Measurements from ENCODE around the gene UBE2L5.

The UBE2L5 gene

DNA sequence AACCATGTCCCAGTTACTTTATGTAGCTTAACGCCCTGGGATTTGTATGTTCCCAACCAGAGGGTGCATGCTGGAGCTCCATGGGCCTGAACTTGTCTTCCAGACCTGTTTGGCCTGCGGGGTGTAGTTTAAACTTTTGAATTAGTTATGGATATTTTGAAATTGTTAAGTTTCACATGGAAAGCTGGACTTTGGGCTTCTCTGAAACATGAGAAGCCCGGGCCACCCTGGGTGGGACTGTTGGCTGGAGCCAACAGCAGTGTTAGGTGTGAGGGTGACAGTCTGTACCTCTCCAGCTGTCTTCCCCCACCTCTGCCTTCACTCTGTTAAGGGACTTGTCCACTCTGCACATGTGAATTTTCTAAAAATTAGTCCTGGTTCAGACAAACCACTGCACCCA lies 1.6 kb downstream of the UBE2L5 start:
- Histone ChIP-seq H3K4me1 (ENCODE audit: insufficient read depth, low read length, severe bottlenecking) (peaks cover 52% of the 10 kb centered on the region), H2AFZ (ENCODE audit: low read length) (no peak overlapping the region), H3K27ac (ENCODE audit: low read depth, low read length, poor library complexity, severe bottlenecking) (peak overlapping the region; percentile 78), H3F3A (ENCODE audit: insufficient read depth, low read length) (0 out of 2 replicates have a peak, but pooled peaks cover 7% of the 10 kb centered on the region), H3K36me3 (ENCODE audit: insufficient read depth, low read length) (no peaks in the 10 kb centered on the region), H3K9me2 (ENCODE audit: low read depth, low read length) (no peaks in the 10 kb centered on the region), H3K9me3 (ENCODE audit: low read length) (no peaks in the 10 kb centered on the region), H3K4me2 (ENCODE audit: low read length) (peak overlapping the region; percentile 88), H4K20me1 (ENCODE audit: insufficient read depth, low read length) (no peaks in the 10 kb centered on the region), H3K79me2 (ENCODE audit: insufficient read depth, low read length) (0 out of 2 replicates have a peak, but pooled peaks cover 3% of the 10 kb centered on the region), H3K4me3 (ENCODE audit: low read depth, low read length, poor library complexity, severe bottlenecking) (peak overlapping the region; percentile 76), H3K27me3 (ENCODE audit: insufficient read depth, low read length) (no peaks in the 10 kb centered on the region), H3K9ac (ENCODE audit: low read length) (peak overlapping the region; percentile 38)
- TF ChIP-seq, protein P1, sequence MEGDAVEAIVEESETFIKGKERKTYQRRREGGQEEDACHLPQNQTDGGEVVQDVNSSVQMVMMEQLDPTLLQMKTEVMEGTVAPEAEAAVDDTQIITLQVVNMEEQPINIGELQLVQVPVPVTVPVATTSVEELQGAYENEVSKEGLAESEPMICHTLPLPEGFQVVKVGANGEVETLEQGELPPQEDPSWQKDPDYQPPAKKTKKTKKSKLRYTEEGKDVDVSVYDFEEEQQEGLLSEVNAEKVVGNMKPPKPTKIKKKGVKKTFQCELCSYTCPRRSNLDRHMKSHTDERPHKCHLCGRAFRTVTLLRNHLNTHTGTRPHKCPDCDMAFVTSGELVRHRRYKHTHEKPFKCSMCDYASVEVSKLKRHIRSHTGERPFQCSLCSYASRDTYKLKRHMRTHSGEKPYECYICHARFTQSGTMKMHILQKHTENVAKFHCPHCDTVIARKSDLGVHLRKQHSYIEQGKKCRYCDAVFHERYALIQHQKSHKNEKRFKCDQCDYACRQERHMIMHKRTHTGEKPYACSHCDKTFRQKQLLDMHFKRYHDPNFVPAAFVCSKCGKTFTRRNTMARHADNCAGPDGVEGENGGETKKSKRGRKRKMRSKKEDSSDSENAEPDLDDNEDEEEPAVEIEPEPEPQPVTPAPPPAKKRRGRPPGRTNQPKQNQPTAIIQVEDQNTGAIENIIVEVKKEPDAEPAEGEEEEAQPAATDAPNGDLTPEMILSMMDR (IDR thresholded peaks at IDR 0.05; ENCODE audit: low read length): no peak
- no peak for TF ChIP-seq EZH2 (IDR thresholded peaks at IDR 0.05; ENCODE audit: borderline replicate concordance, low read length)

DNA sequence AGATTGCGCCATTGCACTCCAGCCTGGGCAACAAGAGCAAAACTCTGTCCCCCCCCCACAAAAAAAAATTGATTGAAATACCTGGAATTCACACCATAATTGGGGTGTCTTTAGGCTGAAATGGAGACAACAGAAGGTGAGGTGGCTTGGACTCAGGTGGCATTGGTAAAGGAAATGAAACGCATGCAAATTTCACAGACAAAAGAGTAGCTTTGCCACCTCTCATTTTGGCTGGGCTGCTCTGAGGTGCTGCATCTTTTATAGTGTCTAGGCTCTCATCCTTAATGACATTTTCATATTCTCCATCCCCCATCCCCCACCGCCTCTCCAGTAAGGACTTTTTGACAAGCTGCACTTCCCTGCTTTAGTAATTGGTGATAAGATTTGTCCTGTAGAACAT lies 6.9 kb downstream of the UBE2L5 start:
- Histone ChIP-seq H3K27ac (ENCODE audit: low read depth, low read length, poor library complexity, severe bottlenecking) (peak overlapping the region; percentile 68), H2AFZ (ENCODE audit: low read length) (0 out of 2 replicates have a peak overlapping the region, but pooled peaks have one; percentile 30), H3K36me3 (ENCODE audit: insufficient read depth, low read length) (no peaks in the 10 kb centered on the region), H3K9me3 (ENCODE audit: low read length) (no peaks in the 10 kb centered on the region), H3K79me2 (ENCODE audit: insufficient read depth, low read length) (no peaks in the 10 kb centered on the region), H3K4me3 (ENCODE audit: low read depth, low read length, poor library complexity, severe bottlenecking) (peak overlapping the region; percentile 32), H3K9me2 (ENCODE audit: low read depth, low read length) (no peaks in the 10 kb centered on the region), H3F3A (ENCODE audit: insufficient read depth, low read length) (no peaks in the 10 kb centered on the region), H4K20me1 (ENCODE audit: insufficient read depth, low read length) (no peaks in the 10 kb centered on the region), H3K4me2 (ENCODE audit: low read length) (peak overlapping the region; percentile 58), H3K9ac (ENCODE audit: low read length) (peak overlapping the region; percentile 37), H3K27me3 (ENCODE audit: insufficient read depth, low read length) (no peaks in the 10 kb centered on the region), H3K4me1 (ENCODE audit: insufficient read depth, low read length, severe bottlenecking) (peaks cover 38% of the 10 kb centered on the region)
- TF ChIP-seq, protein P1 (IDR thresholded peaks at IDR 0.05; ENCODE audit: low read length): no peak
- TF ChIP-seq EZH2 (IDR thresholded peaks at IDR 0.05; ENCODE audit: borderline replicate concordance, low read length): no peak

DNA sequence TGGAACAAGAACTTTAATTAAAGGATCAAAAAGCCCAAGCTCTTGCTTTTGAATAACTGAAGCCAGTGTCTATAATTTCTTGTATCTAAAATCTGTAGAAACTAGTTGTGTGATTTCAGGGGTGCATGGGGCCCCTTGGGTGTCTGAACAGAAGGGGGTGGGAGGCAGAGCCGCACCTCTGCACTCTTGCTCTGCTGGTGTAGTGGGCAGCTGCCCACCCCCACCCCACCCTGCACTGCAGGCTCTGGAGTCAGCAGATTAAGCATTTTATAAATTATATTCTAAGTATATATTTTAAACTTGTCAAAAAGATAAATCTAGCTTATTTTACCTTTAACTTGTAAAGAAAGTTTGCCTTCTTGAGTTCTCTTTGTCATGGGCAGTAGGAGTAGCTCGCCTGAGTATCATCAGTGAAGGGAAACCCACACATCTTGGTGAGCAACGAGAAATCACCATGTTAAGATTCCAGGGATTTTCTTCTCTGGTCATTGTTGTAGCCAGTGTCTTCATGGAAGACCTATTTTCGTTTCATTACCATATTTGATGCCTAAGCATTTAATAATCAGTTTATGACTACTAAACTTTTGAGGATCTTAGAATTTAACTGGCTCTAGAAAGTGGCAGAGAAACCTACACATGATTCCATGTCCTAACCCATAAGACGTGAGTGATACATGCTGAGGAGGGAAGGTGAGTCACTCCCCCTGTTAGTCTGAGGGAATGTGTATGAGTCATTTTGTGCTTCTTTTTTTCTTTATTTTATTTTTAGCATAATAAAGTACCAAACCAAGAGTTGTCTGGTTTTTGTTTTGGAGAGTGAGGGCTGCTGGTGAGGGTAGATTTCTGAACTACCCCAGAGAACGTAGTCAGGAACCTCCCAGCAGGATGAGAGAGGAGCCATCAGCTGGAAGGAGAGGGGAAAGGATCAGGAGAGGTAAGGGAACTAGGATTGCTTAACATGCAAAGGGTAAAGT lies 7.7 kb downstream of the UBE2L5 start:
- TF ChIP-seq EZH2 (IDR thresholded peaks at IDR 0.05; ENCODE audit: borderline replicate concordance, low read length): no peak
- TF ChIP-seq, protein P1 (IDR thresholded peaks at IDR 0.05; ENCODE audit: low read length): no peak
- no peaks in the 10 kb centered on the region for H4K20me1 ChIP-seq (ENCODE audit: insufficient read depth, low read length)
- no peaks in the 10 kb centered on the region for H3F3A ChIP-seq (ENCODE audit: insufficient read depth, low read length)
- H3K4me1 ChIP-seq (ENCODE audit: insufficient read depth, low read length, severe bottlenecking): peaks cover 36% of the 10 kb centered on the region
- peak overlapping the region; percentile 37 for H3K9ac ChIP-seq (ENCODE audit: low read length)
- H3K79me2 ChIP-seq (ENCODE audit: insufficient read depth, low read length): no peaks in the 10 kb centered on the region
- H3K4me2 ChIP-seq (ENCODE audit: low read length): peak overlapping the region; percentile 58
- no peaks in the 10 kb centered on the region for H3K36me3 ChIP-seq (ENCODE audit: insufficient read depth, low read length)
- H3K27ac ChIP-seq (ENCODE audit: low read depth, low read length, poor library complexity, severe bottlenecking): peak overlapping the region; percentile 68
- H3K9me2 ChIP-seq (ENCODE audit: low read depth, low read length): no peaks in the 10 kb centered on the region
- H3K4me3 ChIP-seq (ENCODE audit: low read depth, low read length, poor library complexity, severe bottlenecking): peak overlapping the region; percentile 32
- H2AFZ ChIP-seq (ENCODE audit: low read length): peak overlapping the region; percentile 30
- no peaks in the 10 kb centered on the region for H3K9me3 ChIP-seq (ENCODE audit: low read length)
- H3K27me3 ChIP-seq (ENCODE audit: insufficient read depth, low read length): no peaks in the 10 kb centered on the region

Measured in OCI-LY1 (cell line).